Measurements from ENCODE around the gene P2RY12. TPM values are rescaled to one million over a fixed set of nuclear protein-coding genes. Genes with fewer than 3 reads are reported as not detected.

The P2RY12 gene
- total RNA-seq, 4 donors from 2014 or later, result 1.5 to 4.6 (median 2.8) TPM

- no peak overlapping the region for H3K4me3 ChIP-seq
- no peak for TF ChIP-seq EP300 (IDR thresholded peaks at IDR 0.05)
- TF ChIP-seq POLR2A (IDR thresholded peaks at IDR 0.05; ENCODE audit: low read depth), result no peak
- no peak for TF ChIP-seq POLR2AphosphoS5 (IDR thresholded peaks at IDR 0.05)
- no peak for TF ChIP-seq CTCF (IDR thresholded peaks at IDR 0.05)
- H3K27ac ChIP-seq (replicated peaks in 1 of 4), result no peak overlapping the region
- H3K27me3 ChIP-seq, result no peaks in the 10 kb centered on the region
- no peaks in the 10 kb centered on the region for H3K36me3 ChIP-seq
- intact Hi-C loops (cut with DNase I), result no loop called here
- H3K9me3 ChIP-seq, result no peaks in the 10 kb centered on the region
- WGBS, result 94% methylated on average over 2 of the region's 2 CpGs
- no peak for DNase-seq (ENCODE audit: extremely low spot score)
- H3K4me1 ChIP-seq, result no peaks in the 10 kb centered on the region
Measured at GRCh38 chr3:151315136-151315535, 69.4 kb downstream of the P2RY12 start.

DNA sequence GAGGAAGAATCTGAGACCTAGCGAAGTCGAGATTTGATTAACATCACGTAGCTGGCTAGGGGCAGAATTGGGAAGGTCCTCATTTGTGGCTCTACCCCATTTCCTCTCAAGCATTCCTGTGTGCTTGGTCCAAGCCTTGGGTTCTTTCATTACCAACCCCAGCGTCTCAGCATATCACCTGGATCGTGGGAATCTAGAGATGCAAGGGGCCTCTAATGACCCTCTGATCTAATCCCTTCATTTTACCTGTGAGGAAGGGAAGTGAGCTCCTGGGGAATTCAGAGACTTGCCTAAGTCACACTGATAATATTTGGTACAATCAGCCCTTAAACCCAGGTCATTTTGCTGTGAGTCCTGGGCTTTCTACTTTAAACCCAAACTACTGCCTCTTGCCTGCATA, 70.0 kb downstream of the P2RY12 start:
- TF ChIP-seq POLR2A (IDR thresholded peaks at IDR 0.05; ENCODE audit: low read depth) (no peak), CTCF (IDR thresholded peaks at IDR 0.05) (no peak), POLR2AphosphoS5 (IDR thresholded peaks at IDR 0.05) (no peak), EP300 (IDR thresholded peaks at IDR 0.05) (no peak)
- H3K27ac ChIP-seq (replicated peaks in 1 of 4), result no peak overlapping the region
- H3K4me3 ChIP-seq, result no peak overlapping the region
- H3K4me1 ChIP-seq, result no peaks in the 10 kb centered on the region
- intact Hi-C loops (cut with DNase I), result no loop called here
- 94% methylated on average over 5 of the region's 5 CpGs for WGBS
- H3K36me3 ChIP-seq, result no peaks in the 10 kb centered on the region
- no peaks in the 10 kb centered on the region for H3K9me3 ChIP-seq
- DNase-seq (ENCODE audit: extremely low spot score), result no peak
- H3K27me3 ChIP-seq, result no peaks in the 10 kb centered on the region

- no peak for TF ChIP-seq POLR2A (IDR thresholded peaks at IDR 0.05; ENCODE audit: low read depth)
- no peak for TF ChIP-seq POLR2AphosphoS5 (IDR thresholded peaks at IDR 0.05)
- TF ChIP-seq EP300 (IDR thresholded peaks at IDR 0.05), result no peak
- no peak for TF ChIP-seq CTCF (IDR thresholded peaks at IDR 0.05)
- Histone ChIP-seq H3K4me1 (no peaks in the 10 kb centered on the region), H3K27me3 (no peaks in the 10 kb centered on the region), H3K9me3 (no peaks in the 10 kb centered on the region), H3K36me3 (no peaks in the 10 kb centered on the region), H3K4me3 (no peak overlapping the region), H3K27ac (replicated peaks in 1 of 4) (no peak overlapping the region)
- peak; percentile 47 for DNase-seq (ENCODE audit: extremely low spot score)
- WGBS, result 93% methylated on average over 2 of the region's 2 CpGs
- intact Hi-C loops (cut with DNase I), result no loop called here
Measured at GRCh38 chr3:151314137-151314536, 70.4 kb downstream of the P2RY12 start.

DNA sequence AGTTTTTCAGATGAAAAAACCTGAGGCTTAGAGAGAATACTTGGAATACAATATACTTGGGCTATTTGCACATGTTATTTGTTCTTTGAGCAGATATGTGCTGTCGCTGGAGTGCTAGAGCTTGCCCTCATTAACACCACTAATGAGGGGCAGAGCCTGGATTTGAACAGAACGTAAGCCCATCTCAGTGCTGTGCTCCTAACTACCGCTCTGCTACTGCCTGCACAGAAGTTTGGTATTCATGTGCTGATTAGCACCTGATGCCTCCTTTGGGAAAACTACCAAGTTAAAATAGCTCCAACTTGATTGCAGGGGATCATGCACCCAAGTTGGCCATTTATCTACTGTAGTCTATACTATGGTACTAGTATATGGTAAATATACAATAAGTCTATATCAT, 71.6 kb downstream of the P2RY12 start:
- H3K4me1 ChIP-seq, result no peaks in the 10 kb centered on the region
- H3K27ac ChIP-seq (replicated peaks in 1 of 4), result no peak overlapping the region
- 98% methylated on average over 3 of the region's 3 CpGs for WGBS
- H3K9me3 ChIP-seq, result no peaks in the 10 kb centered on the region
- intact Hi-C loops (cut with DNase I), result no loop called here
- peak; percentile 10 for DNase-seq (ENCODE audit: extremely low spot score)
- H3K36me3 ChIP-seq, result no peaks in the 10 kb centered on the region
- no peak overlapping the region for H3K4me3 ChIP-seq
- TF ChIP-seq EP300 (IDR thresholded peaks at IDR 0.05) (no peak), POLR2AphosphoS5 (IDR thresholded peaks at IDR 0.05) (no peak), POLR2A (IDR thresholded peaks at IDR 0.05; ENCODE audit: low read depth) (no peak), CTCF (IDR thresholded peaks at IDR 0.05) (no peak)
- no peaks in the 10 kb centered on the region for H3K27me3 ChIP-seq

DNA sequence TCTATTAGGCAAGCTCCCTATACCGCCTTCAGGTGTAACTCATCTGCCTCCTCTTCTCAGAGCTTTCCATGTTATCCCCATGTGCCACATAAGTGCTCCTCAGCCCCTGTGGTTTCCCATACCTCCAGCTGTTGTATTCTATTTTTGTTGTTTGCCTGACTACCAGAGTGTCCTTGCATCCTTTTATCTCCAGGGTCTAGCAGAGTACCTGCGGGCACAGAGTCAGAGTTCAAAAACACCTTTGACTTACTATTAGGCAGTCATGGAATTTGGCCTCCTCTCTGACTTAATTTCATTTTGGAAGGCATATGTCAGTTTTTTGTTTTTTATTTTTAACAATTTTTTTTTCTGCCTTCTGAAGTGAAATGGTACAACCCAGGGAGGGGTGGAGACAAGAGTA, 75.0 kb downstream of the P2RY12 start:
- H3K4me3 ChIP-seq, result no peak overlapping the region
- no peaks in the 10 kb centered on the region for H3K36me3 ChIP-seq
- intact Hi-C loops (cut with DNase I), result no loop called here
- DNase-seq (ENCODE audit: extremely low spot score), result peak; percentile 53
- H3K9me3 ChIP-seq, result no peaks in the 10 kb centered on the region
- 94% methylated on average over 2 of the region's 2 CpGs for WGBS
- H3K27ac ChIP-seq (replicated peaks in 1 of 4), result no peak overlapping the region
- H3K27me3 ChIP-seq, result no peaks in the 10 kb centered on the region
- peaks cover 0 to 10% (median 0%) of the 10 kb centered on the region in 4 donors for H3K4me1 ChIP-seq
- TF ChIP-seq POLR2AphosphoS5 (IDR thresholded peaks at IDR 0.05) (no peak), CTCF (IDR thresholded peaks at IDR 0.05) (no peak), POLR2A (IDR thresholded peaks at IDR 0.05; ENCODE audit: low read depth) (no peak), EP300 (IDR thresholded peaks at IDR 0.05) (no peak)

Data from esophagus muscularis mucosa (tissue), 4 donors.